GM12891 (cell line): ENCODE results near the gene LTBP2.

Experiments used
- POLR2AphosphoS5 ChIP-seq: IDR thresholded peaks from 2 replicates; pipeline ENCODE4 v1.6.1; 2011; ENCODE audit warnings: low read depth, low read length, control low read depth
- TAF1 ChIP-seq: IDR thresholded peaks from 2 replicates; pipeline ENCODE4 v1.6.1; 2011; ENCODE audit warnings: low read depth, low read length, control low read depth

- TF ChIP-seq POLR2AphosphoS5 = no peak
- TF ChIP-seq TAF1 = no peak
Observed at GRCh38 chr14:74463697-74464096, 148.3 kb downstream of the LTBP2 start.
